Sigmoid colon (tissue), 4 donors: ENCODE data around the gene TRIM47.
"Not testable (repeated sequence)": the region's sequence is repeated elsewhere in the genome, so short reads cannot be mapped to it uniquely, and the experiment has no call there.

Experiments used
- POLR2AphosphoS5 ChIP-seq, 4 donors: sonication (generic); formaldehyde crosslinking; IDR thresholded peaks; one replicate each; pipeline ENCODE4 v1.6.1; 2017; ENCODE audit warnings: antibody characterized with exemption in 4 of 4
- TF ChIP-seq, protein P1 (sequence below), 4 experiments: fragments of 450-650 bp in 3 of 4; fragments of 200-600 bp in 1 of 4; IDR thresholded peaks; one replicate each; pipeline ENCODE4 v1.5.1; 2016 to 2019; ENCODE audit warnings: antibody characterized with exemption in 4 of 4, mild to moderate bottlenecking in 3 of 4, moderate library complexity in 2 of 4

- not testable (repeated sequence) for TF ChIP-seq POLR2AphosphoS5 (IDR thresholded peaks at IDR 0.05)
- TF ChIP-seq, protein P1, sequence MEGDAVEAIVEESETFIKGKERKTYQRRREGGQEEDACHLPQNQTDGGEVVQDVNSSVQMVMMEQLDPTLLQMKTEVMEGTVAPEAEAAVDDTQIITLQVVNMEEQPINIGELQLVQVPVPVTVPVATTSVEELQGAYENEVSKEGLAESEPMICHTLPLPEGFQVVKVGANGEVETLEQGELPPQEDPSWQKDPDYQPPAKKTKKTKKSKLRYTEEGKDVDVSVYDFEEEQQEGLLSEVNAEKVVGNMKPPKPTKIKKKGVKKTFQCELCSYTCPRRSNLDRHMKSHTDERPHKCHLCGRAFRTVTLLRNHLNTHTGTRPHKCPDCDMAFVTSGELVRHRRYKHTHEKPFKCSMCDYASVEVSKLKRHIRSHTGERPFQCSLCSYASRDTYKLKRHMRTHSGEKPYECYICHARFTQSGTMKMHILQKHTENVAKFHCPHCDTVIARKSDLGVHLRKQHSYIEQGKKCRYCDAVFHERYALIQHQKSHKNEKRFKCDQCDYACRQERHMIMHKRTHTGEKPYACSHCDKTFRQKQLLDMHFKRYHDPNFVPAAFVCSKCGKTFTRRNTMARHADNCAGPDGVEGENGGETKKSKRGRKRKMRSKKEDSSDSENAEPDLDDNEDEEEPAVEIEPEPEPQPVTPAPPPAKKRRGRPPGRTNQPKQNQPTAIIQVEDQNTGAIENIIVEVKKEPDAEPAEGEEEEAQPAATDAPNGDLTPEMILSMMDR (IDR thresholded peaks at IDR 0.05) = not testable (repeated sequence)
Measured at GRCh38 chr17:75864887-75865286, 13.5 kb downstream of the TRIM47 start.
